Stomach (tissue), 9 donors: ENCODE results near the gene FAM20B. TPM values are rescaled to one million over a fixed set of nuclear protein-coding genes. Genes with fewer than 3 reads are reported as not detected.

Experiments
- DNase-seq, 2 donors: peaks; one replicate each; pipeline versions ENCODE4 v3.0.0 to v3.0.0-alpha.2; 2013 to 2019
- H3K27ac ChIP-seq, 5 donors: fragments of 200-600 bp in 4 of 5; sonication (generic) in 4 of 5; one replicate each; pipeline ENCODE4 v1.5.1; 2013 to 2019; ENCODE audit warnings: mild to moderate bottlenecking in 1 of 5, moderate library complexity in 1 of 5
- H3K27me3 ChIP-seq, 3 donors: fragments of 200-600 bp; sonication (generic); one replicate each; pipeline ENCODE4 v1.5.1; 2017 to 2019; ENCODE audit warnings: mixed run types in 1 of 3
- H3K36me3 ChIP-seq, 4 donors: fragments of 200-600 bp; sonication (generic); 1 replicate in 3 of 4; 2 replicates in 1 of 4; pipeline ENCODE4 v1.5.1; 2016 to 2019
- H3K4me1 ChIP-seq, 4 donors: fragments of 200-600 bp; sonication (generic); one replicate each; pipeline ENCODE4 v1.5.1; 2016 to 2019
- H3K4me3 ChIP-seq, 4 donors: fragments of 200-600 bp; sonication (generic) in 3 of 4; one replicate each; pipeline ENCODE4 v1.5.1; 2016 to 2019; ENCODE audit warnings: mild to moderate bottlenecking in 1 of 4
- H3K9me3 ChIP-seq, 4 donors: fragments of 200-600 bp; sonication (generic); one replicate each; pipeline ENCODE4 v1.5.1; 2016 to 2019
- CTCF ChIP-seq, 7 experiments: fragments of 450-650 bp in 4 of 7; fragments of 200-600 bp in 3 of 7; sonication (generic) in 3 of 7; IDR thresholded peaks; one replicate each; pipeline ENCODE4 v1.5.1; 2016 to 2019; ENCODE audit warnings: antibody characterized with exemption in 7 of 7, control low read depth in 2 of 7, mild to moderate bottlenecking in 1 of 7
- EP300 ChIP-seq: sonication (generic); formaldehyde crosslinking; IDR thresholded peaks from one replicate; pipeline ENCODE4 v1.6.1; 2017; ENCODE audit warnings: antibody characterized with exemption
- POLR2A ChIP-seq, 4 donors: fragments of 450-650 bp; IDR thresholded peaks; one replicate each; pipeline ENCODE4 v1.6.1; 2016; ENCODE audit warnings: antibody characterized with exemption in 4 of 4, control low read depth in 2 of 4, mild to moderate bottlenecking in 1 of 4, moderate library complexity in 1 of 4
- POLR2AphosphoS5 ChIP-seq, 3 donors: sonication (generic); formaldehyde crosslinking; IDR thresholded peaks; one replicate each; pipeline ENCODE4 v1.6.1; 2016; ENCODE audit warnings: antibody characterized with exemption in 3 of 3
- WGBS, 5 donors: extraction: QIAGEN DNeasy Blood & Tissue Kit in 3 of 5; methylation state at CpG; one replicate each; pipeline versions ENCODE4 v1.1.5 to v1.1.7; 2013 to 2018; 5-methylcytosine and 5-hydroxymethylcytosine counted together
- intact Hi-C: fragments of 100-400 bp; cut with DNase I; formaldehyde crosslinking; loops from one replicate; pipeline ENCODE4 v1.15.1; 2023; ENCODE audit warnings: low total_unique reads
- polyA plus RNA-seq, 3 donors: library from polyadenylated mRNA; stranded (reverse); fragments of 200-250 nt; gene quantifications; one replicate each; pipeline ENCODE4 v1.2.3, GENCODE V29; 2013
- total RNA-seq, 5 donors: library from RNA; depleted of rRNA; stranded (reverse); fragments of >200 nt; gene quantifications; one replicate each; pipeline versions ENCODE4 v1.1.0 to v1.2.3, GENCODE V29; 2014 to 2016
- donor health status: healthy with polysubstance abuse.
- donor health status: Bipolar disorder and iron deficiency.
- donor health status: healthy.

The FAM20B gene
- total and polyA plus RNA-seq, 8 donors, result 8.1 to 43.3 (median 18.5) TPM

GRCh38 chr1:179025975-179026812 is 500 bp downstream of the FAM20B start:
- peak overlapping the region; percentile 95 to 99 (median 98) for H3K27ac ChIP-seq
- peak; percentile 88 to 94 for DNase-seq
- TF ChIP-seq POLR2A (IDR thresholded peaks at IDR 0.05) (peak in 1 of 4 donors; percentile 56), CTCF (IDR thresholded peaks at IDR 0.05) (no peak), POLR2AphosphoS5 (IDR thresholded peaks at IDR 0.05) (peak in 2 of 3 donors; percentile 78), EP300 (no peak)
- H3K4me3 ChIP-seq, result peak overlapping the region; percentile 62 to 95 (median 83)
- no peaks in the 10 kb centered on the region for H3K27me3 ChIP-seq
- H3K4me1 ChIP-seq, result peaks cover 18 to 55% (median 46%) of the 10 kb centered on the region in 4 donors
- no peaks in the 10 kb centered on the region for H3K9me3 ChIP-seq
- 0 to 1% (median 0%) methylated on average over 35 to 89 of the region's 110 CpGs for WGBS, 5 donors
- intact Hi-C loops, result no loop called here
- H3K36me3 ChIP-seq, result no peaks in the 10 kb centered on the region

- no peaks in the 10 kb centered on the region for H3K9me3 ChIP-seq
- 10 to 17% (median 12%) methylated on average over 11 of the region's 11 CpGs for WGBS, 5 donors
Observed at GRCh38 chr1:179026813-179027669, 1.3 kb downstream of the FAM20B start.

GRCh38 chr1:179029321-179029759 is 3.6 kb downstream of the FAM20B start:
- peaks cover 37 to 87% (median 62%) of the 10 kb centered on the region in 4 donors for H3K4me1 ChIP-seq

More at GRCh38 chr1:179026813-179027669, 1.3 kb downstream of the FAM20B start:
- Histone ChIP-seq H3K4me1 (peaks cover 21 to 64% (median 51%) of the 10 kb centered on the region in 4 donors), H3K27me3 (no peaks in the 10 kb centered on the region), H3K36me3 (no peaks in the 10 kb centered on the region), H3K4me3 (peak overlapping the region; percentile 62 to 95 (median 83)), H3K27ac (peak overlapping the region; percentile 95 to 99 (median 98))
- DNase-seq, result peak in 1 of 2 donors; percentile 53
- intact Hi-C loops, result no loop called here
- TF ChIP-seq EP300 (no peak), POLR2A (IDR thresholded peaks at IDR 0.05) (no peak), POLR2AphosphoS5 (IDR thresholded peaks at IDR 0.05) (no peak), CTCF (IDR thresholded peaks at IDR 0.05) (no peak)

More at GRCh38 chr1:179029321-179029759, 3.6 kb downstream of the FAM20B start:
- H3K27me3 ChIP-seq, result no peaks in the 10 kb centered on the region
- no peaks in the 10 kb centered on the region for H3K9me3 ChIP-seq
- H3K4me3 ChIP-seq, result no peak overlapping the region
- DNase-seq, result no peak
- TF ChIP-seq EP300 (no peak), CTCF (IDR thresholded peaks at IDR 0.05) (no peak), POLR2AphosphoS5 (IDR thresholded peaks at IDR 0.05) (no peak), POLR2A (IDR thresholded peaks at IDR 0.05) (no peak)
- intact Hi-C loops, result no loop called here
- no peaks in the 10 kb centered on the region for H3K36me3 ChIP-seq
- peak overlapping the region in 2 of 5 donors; percentile 27 to 52 for H3K27ac ChIP-seq
- 26 to 55% (median 32%) methylated on average over 3 of the region's 3 CpGs for WGBS, 5 donors
